GM13977 (cell line): ENCODE results near the gene EVPL.

Source experiments
- DNase-seq: peaks from one replicate; pipeline ENCODE4 v3.0.0; 2012; ENCODE audit warnings: low spot score
- in situ Hi-C: fragments of 300-500 bp; cut with MboI; formaldehyde crosslinking; loops from one replicate; pipeline ENCODE4 v1.12.0; 2022; ENCODE audit warnings: low sequenced_read_pairs, low pct_unique_long_range_greater_than_20kb, mixed read lengths, inconsistent platforms; ENCODE audit not compliant: unreplicated experiment
- TF ChIP-seq, protein P1 (sequence below): IDR thresholded peaks from 2 replicates; pipeline ENCODE4 v1.5.1; 2012; ENCODE audit warnings: mild to moderate bottlenecking, control low read depth; ENCODE audit not compliant: insufficient read depth; ENCODE audit errors: extremely low read depth, missing control alignments

EVPL gene

DNA sequence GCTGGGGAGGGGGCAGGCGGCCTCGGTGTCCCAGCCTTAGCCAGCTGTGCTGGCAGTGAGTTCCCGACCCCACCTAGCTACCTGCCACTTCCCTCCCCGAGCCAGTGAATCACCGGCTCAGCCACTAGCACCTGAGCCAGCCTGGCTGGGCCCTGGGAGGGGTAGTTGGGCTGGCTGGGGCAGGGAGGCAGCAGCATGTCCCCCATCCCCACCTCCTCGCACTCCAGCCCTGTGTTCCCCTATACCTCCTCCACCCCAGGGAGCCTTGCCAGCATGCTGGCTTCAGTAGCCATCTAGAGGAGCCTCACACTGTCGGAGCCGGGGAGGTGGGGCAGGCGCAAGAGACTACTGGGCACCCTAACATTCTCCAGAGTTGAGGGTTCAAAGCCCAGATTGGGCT, 2.8 kb downstream of the EVPL start:
- DNase-seq: no peak
- in situ Hi-C loops: no loop called here
- TF ChIP-seq, protein P1, sequence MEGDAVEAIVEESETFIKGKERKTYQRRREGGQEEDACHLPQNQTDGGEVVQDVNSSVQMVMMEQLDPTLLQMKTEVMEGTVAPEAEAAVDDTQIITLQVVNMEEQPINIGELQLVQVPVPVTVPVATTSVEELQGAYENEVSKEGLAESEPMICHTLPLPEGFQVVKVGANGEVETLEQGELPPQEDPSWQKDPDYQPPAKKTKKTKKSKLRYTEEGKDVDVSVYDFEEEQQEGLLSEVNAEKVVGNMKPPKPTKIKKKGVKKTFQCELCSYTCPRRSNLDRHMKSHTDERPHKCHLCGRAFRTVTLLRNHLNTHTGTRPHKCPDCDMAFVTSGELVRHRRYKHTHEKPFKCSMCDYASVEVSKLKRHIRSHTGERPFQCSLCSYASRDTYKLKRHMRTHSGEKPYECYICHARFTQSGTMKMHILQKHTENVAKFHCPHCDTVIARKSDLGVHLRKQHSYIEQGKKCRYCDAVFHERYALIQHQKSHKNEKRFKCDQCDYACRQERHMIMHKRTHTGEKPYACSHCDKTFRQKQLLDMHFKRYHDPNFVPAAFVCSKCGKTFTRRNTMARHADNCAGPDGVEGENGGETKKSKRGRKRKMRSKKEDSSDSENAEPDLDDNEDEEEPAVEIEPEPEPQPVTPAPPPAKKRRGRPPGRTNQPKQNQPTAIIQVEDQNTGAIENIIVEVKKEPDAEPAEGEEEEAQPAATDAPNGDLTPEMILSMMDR: no peak

DNA sequence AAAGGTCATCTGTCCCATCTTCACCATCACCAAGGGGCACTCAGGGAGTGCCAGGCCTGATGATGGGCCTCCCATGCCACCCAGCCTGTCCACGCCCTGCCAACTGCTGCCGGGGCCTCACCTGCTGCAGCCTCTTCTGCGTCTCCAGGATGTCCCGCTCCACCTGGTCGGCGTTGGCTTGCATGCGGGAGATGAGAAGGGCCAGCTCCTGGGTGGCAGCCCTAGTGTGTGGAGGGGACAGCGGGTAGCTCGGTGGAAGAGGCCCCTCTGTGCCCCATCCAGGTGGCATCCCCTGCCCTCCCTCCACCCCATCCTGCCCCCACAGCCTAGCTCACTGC, 3.2 kb downstream of the EVPL start:
- in situ Hi-C loops: no loop called here
- no peak for DNase-seq
- TF ChIP-seq, protein P1: no peak

GRCh38 chr17:76022973-76023899, 3.9 kb downstream of the EVPL start:
- TF ChIP-seq, protein P1: no peak
- in situ Hi-C loops: no loop called here

GRCh38 chr17:76022285-76022684, 4.8 kb downstream of the EVPL start:
- TF ChIP-seq, protein P1: no peak
- in situ Hi-C loops: no loop called here
- no peak for DNase-seq

More at GRCh38 chr17:76022973-76023899, 3.9 kb downstream of the EVPL start:
- no peak for DNase-seq

DNA sequence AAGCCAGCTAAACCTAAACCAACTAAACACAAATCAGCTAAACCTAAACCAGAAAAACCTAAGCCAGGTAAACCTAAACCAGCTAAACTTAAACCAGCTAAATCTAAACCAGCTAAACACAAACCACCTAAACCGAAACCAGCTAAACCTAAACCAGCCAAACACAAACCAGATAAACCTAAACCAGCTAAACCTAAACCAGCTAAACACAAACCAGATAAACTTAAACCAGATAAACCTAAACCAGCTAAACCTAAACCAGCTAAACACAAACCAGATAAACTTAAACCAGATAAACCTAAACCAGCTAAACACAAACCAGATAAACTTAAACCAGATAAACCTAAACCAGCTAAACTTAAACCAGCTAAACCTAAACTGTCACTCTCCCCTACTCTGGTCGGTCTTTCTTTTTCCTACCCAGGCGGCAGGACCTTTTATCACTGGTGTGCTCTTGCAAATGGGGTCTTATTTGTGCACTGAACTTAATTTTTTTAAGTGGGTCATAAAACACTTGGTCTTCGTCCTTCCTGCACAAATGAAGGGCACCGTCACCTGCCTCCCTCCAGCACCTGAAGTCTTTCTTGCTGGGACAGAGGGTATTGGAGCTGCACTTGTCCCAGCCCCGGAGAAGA, 7.2 kb downstream of the EVPL start:
- TF ChIP-seq, protein P1: no peak

GRCh38 chr17:76018801-76019200, 8.3 kb downstream of the EVPL start:
- TF ChIP-seq, protein P1: no peak
- in situ Hi-C loops: loop anchor here (10.0 kb wide), 1 partner anchor 276 kb away; no protein-coding TSS in a partner anchor
- no peak for DNase-seq

More for the DNA sequence above, 7.2 kb downstream of the EVPL start:
- DNase-seq: no peak
- in situ Hi-C loops: loop anchor here (10.0 kb wide), 1 partner anchor 275 kb away; no protein-coding TSS in a partner anchor
